IMR-90 (cell line): ENCODE data around the gene BMERB1.

Source experiments
- CEBPB ChIP-seq: IDR thresholded peaks from 2 replicates; pipeline ENCODE4 v1.6.1; 2012; ENCODE audit warnings: low read depth, low read length, improper control_type of control experiment
- POLR2A ChIP-seq: IDR thresholded peaks from 2 replicates; pipeline ENCODE4 v1.6.1; 2012; ENCODE audit warnings: mild to moderate bottlenecking, low read depth, low read length
- RCOR1 ChIP-seq: IDR thresholded peaks from 2 replicates; pipeline ENCODE4 v1.6.1; 2012; ENCODE audit warnings: mild to moderate bottlenecking, low read length, improper control_type of control experiment; ENCODE audit not compliant: insufficient replicate concordance
- SMC3 ChIP-seq: fragments of 150-350 bp; IDR thresholded peaks from 2 replicates; pipeline ENCODE4 v1.6.1; 2016; ENCODE audit warnings: low read depth, mild to moderate bottlenecking, antibody characterized with exemption, low read length, moderate library complexity
- TF ChIP-seq, protein P1 (sequence below): conservative IDR thresholded peaks from 2 replicates; pipeline ENCODE4 v1.5.1; 2012; ENCODE audit warnings: mild to moderate bottlenecking, low read depth, low read length, improper control_type of control experiment
- TF ChIP-seq, protein P2 (sequence below): fragments of 150-350 bp; IDR thresholded peaks from 2 replicates; pipeline ENCODE4 v1.6.1; 2016; ENCODE audit warnings: low read depth, mild to moderate bottlenecking, low read length, moderate library complexity, borderline replicate concordance

DNA sequence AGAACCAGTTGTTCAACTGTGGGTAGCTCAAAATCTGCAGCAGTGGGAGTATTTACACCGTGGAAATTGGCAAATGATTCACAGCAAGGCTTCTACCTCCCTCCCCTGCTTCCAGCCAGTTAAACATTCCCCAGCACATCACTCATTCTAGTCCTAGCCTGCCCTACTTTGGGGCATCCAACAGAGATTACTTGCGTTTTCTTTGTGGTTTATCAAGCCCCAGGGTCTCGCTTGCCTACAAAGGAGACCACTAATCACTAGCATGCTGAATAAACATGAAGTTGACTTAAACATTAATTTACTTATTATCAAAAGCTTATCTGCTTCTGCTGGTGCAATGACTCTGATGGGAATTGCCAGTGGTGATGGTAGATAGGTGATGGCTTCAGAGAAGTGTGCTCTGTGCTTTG, 114.1 kb downstream of the BMERB1 start:
- TF ChIP-seq POLR2A (no peak), CEBPB (no peak), RCOR1 (no peak), SMC3 (no peak)
- TF ChIP-seq, protein P1, sequence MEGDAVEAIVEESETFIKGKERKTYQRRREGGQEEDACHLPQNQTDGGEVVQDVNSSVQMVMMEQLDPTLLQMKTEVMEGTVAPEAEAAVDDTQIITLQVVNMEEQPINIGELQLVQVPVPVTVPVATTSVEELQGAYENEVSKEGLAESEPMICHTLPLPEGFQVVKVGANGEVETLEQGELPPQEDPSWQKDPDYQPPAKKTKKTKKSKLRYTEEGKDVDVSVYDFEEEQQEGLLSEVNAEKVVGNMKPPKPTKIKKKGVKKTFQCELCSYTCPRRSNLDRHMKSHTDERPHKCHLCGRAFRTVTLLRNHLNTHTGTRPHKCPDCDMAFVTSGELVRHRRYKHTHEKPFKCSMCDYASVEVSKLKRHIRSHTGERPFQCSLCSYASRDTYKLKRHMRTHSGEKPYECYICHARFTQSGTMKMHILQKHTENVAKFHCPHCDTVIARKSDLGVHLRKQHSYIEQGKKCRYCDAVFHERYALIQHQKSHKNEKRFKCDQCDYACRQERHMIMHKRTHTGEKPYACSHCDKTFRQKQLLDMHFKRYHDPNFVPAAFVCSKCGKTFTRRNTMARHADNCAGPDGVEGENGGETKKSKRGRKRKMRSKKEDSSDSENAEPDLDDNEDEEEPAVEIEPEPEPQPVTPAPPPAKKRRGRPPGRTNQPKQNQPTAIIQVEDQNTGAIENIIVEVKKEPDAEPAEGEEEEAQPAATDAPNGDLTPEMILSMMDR, result no peak
- TF ChIP-seq, protein P2, sequence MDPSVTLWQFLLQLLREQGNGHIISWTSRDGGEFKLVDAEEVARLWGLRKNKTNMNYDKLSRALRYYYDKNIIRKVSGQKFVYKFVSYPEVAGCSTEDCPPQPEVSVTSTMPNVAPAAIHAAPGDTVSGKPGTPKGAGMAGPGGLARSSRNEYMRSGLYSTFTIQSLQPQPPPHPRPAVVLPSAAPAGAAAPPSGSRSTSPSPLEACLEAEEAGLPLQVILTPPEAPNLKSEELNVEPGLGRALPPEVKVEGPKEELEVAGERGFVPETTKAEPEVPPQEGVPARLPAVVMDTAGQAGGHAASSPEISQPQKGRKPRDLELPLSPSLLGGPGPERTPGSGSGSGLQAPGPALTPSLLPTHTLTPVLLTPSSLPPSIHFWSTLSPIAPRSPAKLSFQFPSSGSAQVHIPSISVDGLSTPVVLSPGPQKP, result no peak
